Endothelial cell of umbilical vein (primary cell): ENCODE data around the gene ZDHHC14. TPM values are rescaled to one million over a fixed set of nuclear protein-coding genes. Genes with fewer than 3 reads are reported as not detected.

ENCODE experiments used
- BruUV-seq: library from RNA; stranded (reverse); fragments of 400-500 nt; replicated peaks from 2 replicates; lab custom pipeline; 2021; lab: Mats Ljungman, UMichigan
- CTCF ChIA-PET: fragments of 300-600, 350-600 bp; sonication (Branson Sonifier 250); formaldehyde crosslinking; loops from one replicate; lab custom pipeline; 2021; ENCODE audit warnings: antibody characterized with exemption, inconsistent platforms; lab: Charles Lee
- POLR2A ChIA-PET: fragments of 300-600, 350-600 bp; sonication (Branson Sonifier 250); formaldehyde crosslinking; loops from one replicate; lab custom pipeline; 2021; ENCODE audit warnings: antibody characterized with exemption, inconsistent platforms; lab: Charles Lee
- DNase-seq: peaks from one replicate; pipeline ENCODE4 v3.0.0-alpha.2; 2011; ENCODE audit warnings: low read depth, low spot score
- FAIRE-seq: peaks from 2 replicates; lab custom pipeline; 2011; peaks lifted over from hg19 to GRCh38; lab: Jason Lieb, UNC
- H2AFZ ChIP-seq: 2 replicates; pipeline ENCODE4 v1.6.0; 2012; ENCODE audit warnings: low read depth, low read length, control low read depth, inconsistent platforms
- H3K27ac ChIP-seq: 2 replicates; pipeline ENCODE4 v1.5.1; 2011; ENCODE audit warnings: low read depth, mild to moderate bottlenecking, control low read depth, low read length, moderate library complexity; ENCODE audit not compliant: insufficient read depth
- H3K27me3 ChIP-seq, 2 experiments: 2 replicates each; pipeline versions ENCODE4 v1.6.0 to v1.6.1; 2011; ENCODE audit warnings: low read length in 2 of 2, mixed read lengths in 1 of 2; ENCODE audit not compliant: control insufficient read depth in 2 of 2, insufficient read depth in 2 of 2
- H3K36me3 ChIP-seq, 2 experiments: 2 replicates in 1 of 2; 3 replicates in 1 of 2; pipeline ENCODE4 v1.5.1; 2011; ENCODE audit warnings: low read length in 2 of 2, mild to moderate bottlenecking in 1 of 2, moderate library complexity in 1 of 2; ENCODE audit not compliant: control insufficient read depth in 2 of 2, insufficient read depth in 2 of 2; ENCODE audit errors: extremely low read depth in 1 of 2
- H3K4me1 ChIP-seq: 3 replicates; pipeline ENCODE4 v1.5.1; 2011; ENCODE audit warnings: mild to moderate bottlenecking, low read length; ENCODE audit not compliant: control insufficient read depth, insufficient read depth; ENCODE audit errors: extremely low read depth
- H3K4me2 ChIP-seq: 2 replicates; pipeline ENCODE4 v1.6.1; 2011; ENCODE audit warnings: low read length, control low read depth, mixed read lengths; ENCODE audit not compliant: insufficient read depth
- H3K4me3 ChIP-seq, 3 experiments: fragments of 200-600 bp in 1 of 3; sonication (generic), shearing (Covaris generic) in 1 of 3; replicated peaks in 1 of 3; 2 replicates each; pipeline ENCODE4 v1.5.1; 2011 to 2016; ENCODE audit warnings: control low read depth in 3 of 3, low read length in 3 of 3, mild to moderate bottlenecking in 2 of 3, inconsistent platforms in 1 of 3, low read depth in 1 of 3, moderate library complexity in 1 of 3; ENCODE audit not compliant: insufficient read depth in 1 of 3
- H3K79me2 ChIP-seq: 2 replicates; pipeline ENCODE4 v1.6.0; 2012; ENCODE audit warnings: low read length, inconsistent platforms; ENCODE audit not compliant: control insufficient read depth, insufficient read depth
- H3K9ac ChIP-seq: replicated peaks from 2 replicates; pipeline ENCODE3; 2011; ENCODE audit warnings: low read length, control low read depth; ENCODE audit not compliant: insufficient read depth; ENCODE audit errors: extremely low read depth
- H3K9me1 ChIP-seq: replicated peaks from 3 replicates; pipeline ENCODE4 v1.6.0; 2011; ENCODE audit warnings: mild to moderate bottlenecking, low read length; ENCODE audit not compliant: control insufficient read depth, insufficient read depth; ENCODE audit errors: extremely low read depth
- H3K9me3 ChIP-seq: replicated peaks from 2 replicates; pipeline ENCODE4 v1.5.1; 2012; ENCODE audit warnings: low read length, inconsistent platforms; ENCODE audit not compliant: control insufficient read depth, insufficient read depth
- H4K20me1 ChIP-seq: replicated peaks from 2 replicates; pipeline ENCODE3; 2011; ENCODE audit warnings: mild to moderate bottlenecking, low read length; ENCODE audit not compliant: control insufficient read depth, insufficient read depth; ENCODE audit errors: extremely low read depth
- CTCF ChIP-seq, 2 donors: IDR thresholded peaks; 1 replicate in 1 of 2; 2 replicates in 1 of 2; pipeline ENCODE4 v1.5.1; 2011; ENCODE audit warnings: low read length in 2 of 2, mild to moderate bottlenecking in 2 of 2, moderate library complexity in 2 of 2, control low read depth in 1 of 2, inconsistent platforms in 1 of 2, low read depth in 1 of 2; ENCODE audit not compliant: insufficient read depth in 1 of 2; ENCODE audit errors: extremely low read depth in 1 of 2
- EZH2 ChIP-seq: IDR thresholded peaks from 2 replicates; pipeline ENCODE4 v1.6.1; 2012; ENCODE audit warnings: borderline replicate concordance, low read depth, mild to moderate bottlenecking, moderate library complexity, low read length, inconsistent platforms; ENCODE audit not compliant: severe bottlenecking
- FOS ChIP-seq: IDR thresholded peaks from 2 replicates; pipeline ENCODE4 v1.6.1; 2011; ENCODE audit warnings: mild to moderate bottlenecking, low read length, moderate library complexity, borderline replicate concordance; ENCODE audit not compliant: insufficient read depth
- GATA2 ChIP-seq: IDR thresholded peaks from 2 replicates; pipeline ENCODE4 v1.7.0; 2011; ENCODE audit warnings: low read depth, mild to moderate bottlenecking, moderate library complexity, mixed read lengths, low read length; ENCODE audit not compliant: insufficient read length, insufficient read depth
- JUN ChIP-seq: IDR thresholded peaks from 2 replicates; pipeline ENCODE4 v1.6.1; 2011; ENCODE audit warnings: borderline replicate concordance, low read depth; ENCODE audit not compliant: insufficient read length, insufficient read depth
- MAX ChIP-seq: IDR thresholded peaks from 2 replicates; pipeline ENCODE4 v1.6.1; 2011; ENCODE audit not compliant: insufficient read depth, insufficient read length
- MYC ChIP-seq: IDR thresholded peaks from one replicate; pipeline ENCODE4 v1.6.1; 2011; ENCODE audit warnings: mild to moderate bottlenecking, low read depth, low read length
- POLR2A ChIP-seq: IDR thresholded peaks from 2 replicates; pipeline ENCODE4 v1.6.1; 2012; ENCODE audit warnings: low read depth, mild to moderate bottlenecking, control low read depth, low read length
- POLR2AphosphoS5 ChIP-seq: IDR thresholded peaks from 2 replicates; pipeline ENCODE4 v1.6.1; 2012; ENCODE audit warnings: low read depth, mild to moderate bottlenecking, control low read depth, low read length, moderate library complexity; ENCODE audit not compliant: insufficient read depth
- dilution Hi-C: fragments of 300-500 bp; cut with MboI; formaldehyde crosslinking; loops from one replicate; pipeline ENCODE4 v1.15.0; 2019; ENCODE audit warnings: low sequenced_read_pairs; ENCODE audit not compliant: extremely low pct_ligation_motif_present
- intact Hi-C: fragments of 100-400 bp; cut with micrococcal nuclease; formaldehyde crosslinking; loops from one replicate; pipeline ENCODE4 v1.10.0; 2022
- polyA plus RNA-seq, 4 experiments: library from polyadenylated mRNA; depleted of rRNA in 3 of 4; stranded (reverse) in 3 of 4; unstranded in 1 of 4; fragments of >200 nt; gene quantifications; 2 replicates each; pipeline versions ENCODE4 v1.2.1 to v1.2.3, GENCODE V29; 2011 to 2012; ENCODE audit warnings: missing spikeins in 1 of 4
- total RNA-seq: library from RNA; stranded (reverse); gene quantifications from 2 replicates; pipeline ENCODE4 v1.2.3, GENCODE V29; 2021

Gene ZDHHC14
- total and polyA plus RNA-seq, 2 donors (not counting 3 experiments of a cell fraction or from before 2014, with no cell fraction given), result 23.0 to 25.6 TPM

GRCh38 chr6:157707576-157707975, 326.6 kb downstream of the ZDHHC14 start:
- TF ChIP-seq GATA2 (no peak), POLR2A (no peak), CTCF (IDR thresholded peaks at IDR 0.05; ENCODE audit: extremely low read depth in 1 of 2, insufficient read depth in 1 of 2, low read depth in 1 of 2, low read length in 2 of 2) (no peak), MYC (no peak), POLR2AphosphoS5 (no peak), MAX (no peak), JUN (no peak), FOS (no peak), EZH2 (no peak)
- peaks cover 0 to 2% of the 10 kb centered on the region in 2 experiments for H3K27me3 ChIP-seq
- no peak overlapping the region for H3K27ac ChIP-seq
- dilution Hi-C loops (no loop called here), intact Hi-C loops (no loop called here)
- DNase-seq (no peak), FAIRE-seq (no peak)
- H3K4me3 ChIP-seq, result no peak overlapping the region
- H4K20me1 ChIP-seq, result no peaks in the 10 kb centered on the region
- ChIA-PET POLR2A (interaction anchor here (0.7 kb wide), 1 partner anchor 649 kb away, joined by 4 read pairs; no protein-coding TSS in a partner anchor), CTCF (interaction anchor here (0.7 to 1.3 kb wide), 3 partner anchors 11 to 287 kb away, joined by 3 read pairs; no protein-coding TSS in a partner anchor)
- H3K9me1 ChIP-seq, result no peaks in the 10 kb centered on the region
- H3K79me2 ChIP-seq, result no peaks in the 10 kb centered on the region
- no peak overlapping the region for H3K4me2 ChIP-seq
- H3K9ac ChIP-seq, result no peak overlapping the region
- no peaks in the 10 kb centered on the region for H3K9me3 ChIP-seq
- no TSS peak for BruUV-seq
- H2AFZ ChIP-seq, result no peak overlapping the region
- no peaks in the 10 kb centered on the region for H3K4me1 ChIP-seq
- H3K36me3 ChIP-seq, result no peaks in the 10 kb centered on the region
